ENCODE data around the gene ACKR1. TPM values are rescaled to one million over a fixed set of nuclear protein-coding genes. Genes with fewer than 3 reads are reported as not detected.

The ACKR1 gene
- total RNA-seq, 2 donors from 2014 or later = not detected

DNA sequence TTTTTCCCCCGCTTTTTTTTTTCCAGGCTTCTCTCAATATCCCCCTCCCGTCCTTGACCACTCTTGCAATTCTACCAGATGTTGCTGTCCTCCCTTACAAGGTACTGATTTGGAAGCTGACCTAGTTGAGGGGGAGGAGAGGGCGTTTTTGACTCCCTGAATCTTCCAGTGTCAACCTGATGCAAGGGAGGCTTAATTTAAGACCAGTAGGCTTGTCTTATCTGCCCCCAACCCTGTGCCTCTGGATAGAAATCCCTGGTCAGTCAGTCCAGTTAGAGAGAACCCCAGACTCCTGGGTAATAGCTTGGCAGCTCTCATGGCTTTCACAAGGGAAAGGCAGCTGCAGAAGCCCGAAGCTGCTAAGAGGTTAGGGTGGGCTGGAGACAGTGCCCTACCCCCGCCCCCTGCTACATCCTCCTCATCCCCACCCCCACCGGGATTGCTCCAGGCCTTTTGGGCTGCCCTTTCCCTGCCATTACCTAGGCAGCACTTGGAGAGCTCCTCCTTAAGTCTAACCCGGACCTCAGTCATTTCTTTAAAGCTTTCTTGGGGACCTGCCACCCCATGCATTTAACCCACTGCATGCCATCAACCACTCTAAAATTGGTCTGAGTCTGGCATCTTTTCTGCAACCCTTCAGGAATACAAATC, 3.6 kb downstream of the ACKR1 start:
- Mint-ChIP-seq H3K36me3 (no peaks in the 10 kb centered on the region), H3K9me3 (no peaks in the 10 kb centered on the region), H3K27ac (no peak overlapping the region)
- ATAC-seq = no peak
- no peak for DNase-seq (ENCODE audit: low spot score in 2 of 2)

GRCh38 chr1:159209061-159209460, 4.4 kb downstream of the ACKR1 start:
- no peaks in the 10 kb centered on the region for H3K9me3 Mint-ChIP-seq
- DNase-seq (ENCODE audit: low spot score in 2 of 2) (no peak), ATAC-seq (no peak)
- no peaks in the 10 kb centered on the region for H3K36me3 Mint-ChIP-seq
- no peak overlapping the region for H3K27ac Mint-ChIP-seq

GRCh38 chr1:159211331-159212136, 6.9 kb downstream of the ACKR1 start:
- Mint-ChIP-seq H3K27ac (no peak overlapping the region), H3K36me3 (no peaks in the 10 kb centered on the region), H3K9me3 (no peaks in the 10 kb centered on the region)
- DNase-seq (ENCODE audit: low spot score in 2 of 2) = peak in 1 of 2 donors; percentile 66
- peak in 1 of 2 donors; percentile 51 for ATAC-seq

GRCh38 chr1:159212596-159212995, 7.9 kb downstream of the ACKR1 start:
- no peak for ATAC-seq
- Mint-ChIP-seq H3K36me3 (no peaks in the 10 kb centered on the region), H3K9me3 (no peaks in the 10 kb centered on the region), H3K27ac (no peak overlapping the region)
- DNase-seq (ENCODE audit: low spot score in 2 of 2) = no peak

DNA sequence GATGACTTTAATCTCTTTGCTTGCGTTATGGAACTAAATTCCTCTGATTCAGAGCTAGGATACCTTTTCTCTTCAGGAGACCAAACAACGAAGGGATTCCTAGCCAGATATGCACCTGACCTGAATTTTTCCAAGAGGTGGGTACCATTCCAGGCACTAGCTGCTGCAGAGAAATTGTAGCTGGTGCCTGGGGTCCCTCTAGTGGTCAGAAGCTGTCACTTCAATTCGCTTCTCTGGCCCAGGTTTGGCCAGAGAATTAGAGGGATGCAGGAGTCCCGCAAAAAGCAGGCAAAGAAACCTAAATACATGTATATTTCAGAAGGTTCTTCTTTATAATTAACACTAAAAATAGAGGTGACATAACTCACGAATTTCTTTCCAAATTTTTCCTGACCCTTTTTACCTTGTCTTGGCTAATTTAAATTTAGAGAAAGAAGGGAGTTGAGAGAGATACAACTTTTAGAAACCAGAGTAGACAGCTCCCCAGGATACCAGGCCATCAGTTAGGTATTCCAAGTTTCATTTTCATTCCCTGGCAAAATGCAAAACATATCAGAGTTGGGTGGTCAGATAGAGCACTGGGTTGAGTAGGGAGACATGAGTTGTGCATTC, 9.6 kb downstream of the ACKR1 start:
- Mint-ChIP-seq H3K36me3 (no peaks in the 10 kb centered on the region), H3K27ac (no peak overlapping the region), H3K9me3 (no peaks in the 10 kb centered on the region)
- peak in 1 of 2 donors; percentile 56 for ATAC-seq
- no peak for DNase-seq (ENCODE audit: low spot score in 2 of 2)

DNA sequence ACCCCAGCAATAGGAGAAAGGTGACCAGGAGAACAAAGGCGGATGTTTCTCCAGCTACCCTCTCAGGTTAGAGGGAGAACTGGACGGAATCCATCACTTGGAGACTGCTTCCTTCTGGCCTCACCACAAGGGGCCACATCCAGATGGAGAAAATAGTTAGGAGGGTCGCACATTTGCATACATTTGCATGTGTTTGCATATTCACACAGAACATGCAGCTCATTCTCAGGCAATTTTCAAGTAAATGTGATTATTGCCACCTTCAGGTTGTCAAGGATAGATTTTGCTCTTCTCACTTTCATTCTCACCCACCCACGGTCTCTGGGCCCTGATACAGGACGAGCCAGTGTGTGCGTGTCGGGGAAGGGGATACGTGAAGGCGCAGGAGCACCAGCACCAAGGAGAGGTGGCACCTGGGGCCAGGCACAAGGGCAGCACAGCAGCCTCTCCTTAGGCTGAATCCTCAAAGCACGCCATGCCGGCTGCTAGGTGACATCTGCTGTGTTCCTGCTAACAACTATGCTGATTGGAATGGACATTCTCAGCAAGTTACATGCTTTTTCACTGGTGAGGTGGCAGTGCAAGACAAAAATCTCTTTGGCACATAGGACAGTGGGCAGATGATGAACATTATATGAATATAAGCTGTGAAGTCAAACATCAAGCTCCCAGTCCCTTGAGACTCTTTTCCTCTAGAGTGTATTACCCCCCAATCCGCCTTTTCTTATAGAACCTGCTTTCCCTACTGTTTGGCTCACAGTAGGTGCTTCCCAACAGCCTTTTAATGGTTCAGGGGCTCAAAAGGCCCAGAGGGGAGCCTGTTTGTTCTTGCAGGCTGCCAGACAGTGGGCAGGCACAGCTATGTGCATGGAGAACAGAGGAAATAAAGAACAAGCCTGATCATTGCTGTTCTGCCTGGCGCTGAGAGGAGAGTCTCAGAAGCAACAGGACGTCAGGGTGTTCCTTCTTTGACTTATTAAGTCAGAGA, 14.3 kb downstream of the ACKR1 start:
- H3K27ac Mint-ChIP-seq = no peak overlapping the region
- DNase-seq (ENCODE audit: low spot score in 2 of 2) (no peak), ATAC-seq (no peak)
- no peaks in the 10 kb centered on the region for H3K36me3 Mint-ChIP-seq
- no peaks in the 10 kb centered on the region for H3K9me3 Mint-ChIP-seq

DNA sequence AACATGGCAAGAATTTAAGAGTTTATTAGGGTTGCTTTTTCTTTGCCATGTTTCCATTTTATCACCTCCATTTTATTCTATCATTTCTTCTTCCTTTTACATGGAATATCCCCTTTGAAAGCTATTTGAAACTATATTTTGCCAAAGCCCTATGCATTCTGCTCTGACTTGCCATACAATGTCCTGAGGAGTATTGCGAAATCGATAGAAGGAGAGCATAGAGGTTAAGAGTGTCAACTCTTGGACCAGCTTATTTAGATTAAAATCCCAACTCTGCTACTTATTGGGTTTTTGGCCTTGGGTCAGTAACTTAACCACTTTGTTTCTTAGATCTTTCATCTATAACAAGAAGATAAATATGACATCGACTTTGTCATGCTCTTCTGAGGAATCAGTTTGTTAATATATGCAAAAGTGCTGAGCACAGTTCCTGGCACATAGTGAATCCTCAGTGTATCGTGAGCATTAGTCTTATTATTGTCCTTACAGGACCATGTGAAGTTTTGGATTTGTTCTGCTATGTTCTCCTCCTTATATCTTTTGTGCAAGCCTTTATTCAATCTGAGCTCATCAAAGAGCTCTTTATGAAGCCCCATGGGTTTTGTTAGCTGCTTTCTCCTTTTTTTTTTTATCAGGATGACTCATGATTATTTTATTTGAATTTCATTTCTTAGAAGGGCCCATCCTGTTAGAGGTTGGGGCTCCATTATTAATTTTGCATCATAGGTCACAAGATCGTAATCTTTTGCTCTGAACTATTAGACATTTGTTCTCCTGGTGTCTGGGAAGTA, 17.6 kb downstream of the ACKR1 start:
- no peaks in the 10 kb centered on the region for H3K9me3 Mint-ChIP-seq
- DNase-seq (ENCODE audit: low spot score in 2 of 2) = no peak
- H3K27ac Mint-ChIP-seq = no peak overlapping the region
- H3K36me3 Mint-ChIP-seq = no peaks in the 10 kb centered on the region
- ATAC-seq = no peak

- H3K36me3 Mint-ChIP-seq = no peaks in the 10 kb centered on the region
- no peaks in the 10 kb centered on the region for H3K9me3 Mint-ChIP-seq
- ATAC-seq (no peak), DNase-seq (ENCODE audit: low spot score in 2 of 2) (no peak)
- H3K27ac Mint-ChIP-seq = no peak overlapping the region
Measured at GRCh38 chr1:159223004-159223403, 18.3 kb downstream of the ACKR1 start.

DNA sequence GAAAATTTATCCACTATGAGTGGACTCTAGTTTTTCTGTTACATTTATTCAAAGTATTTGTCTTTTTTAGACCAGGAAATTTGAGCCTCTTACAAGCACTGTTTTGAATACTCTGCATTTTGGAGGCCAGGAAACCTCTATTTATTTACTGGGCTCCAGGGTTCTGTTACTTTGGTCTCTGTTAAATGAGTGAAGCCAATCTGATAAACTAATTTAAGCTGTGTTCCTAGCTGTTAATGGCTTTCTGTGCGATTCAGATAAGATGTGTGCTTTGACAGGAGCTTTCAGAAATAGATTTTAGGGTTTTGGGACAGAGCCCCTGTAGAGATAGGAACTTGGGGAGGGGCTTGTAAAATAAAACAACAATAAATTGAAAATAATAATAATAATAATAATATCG, 23.9 kb downstream of the ACKR1 start:
- DNase-seq (ENCODE audit: low spot score in 2 of 2) = no peak
- Mint-ChIP-seq H3K27ac (no peak overlapping the region), H3K9me3 (no peaks in the 10 kb centered on the region)

DNA sequence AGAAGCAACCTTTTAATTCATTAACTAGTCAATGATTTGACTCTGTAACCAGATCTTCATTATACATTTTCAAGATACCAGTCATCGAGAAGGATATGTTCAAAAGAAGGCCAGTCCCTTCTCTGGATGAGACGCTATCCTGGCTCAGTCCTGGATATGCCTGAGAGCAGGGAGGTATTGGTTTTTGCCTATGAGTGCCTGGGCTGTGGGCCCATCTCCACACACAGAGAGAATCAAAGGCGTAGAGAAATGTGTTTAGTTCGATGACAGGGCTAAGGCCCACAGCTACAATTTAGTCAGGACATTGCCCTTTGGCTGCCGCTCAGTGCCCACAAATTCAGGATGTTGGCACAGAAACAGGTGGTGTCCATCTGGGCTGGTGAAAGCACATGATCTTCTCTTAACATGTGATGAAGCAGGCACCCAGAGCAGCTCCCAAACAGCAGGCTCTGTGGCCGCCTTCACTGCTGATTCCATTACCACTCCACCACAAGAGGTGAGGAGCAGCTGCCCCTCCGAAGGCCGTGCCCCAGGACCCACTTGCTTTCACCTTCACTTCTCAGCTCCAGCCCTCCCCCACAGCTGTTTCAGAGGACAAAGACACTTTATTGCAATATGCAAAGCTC, 24.7 kb downstream of the ACKR1 start:
- Mint-ChIP-seq H3K36me3 (no peaks in the 10 kb centered on the region), H3K27ac (no peak overlapping the region), H3K9me3 (no peaks in the 10 kb centered on the region)
- DNase-seq (ENCODE audit: low spot score in 2 of 2) = no peak
- no peak for ATAC-seq

More for the DNA sequence above, 23.9 kb downstream of the ACKR1 start:
- no peak for ATAC-seq
- no peaks in the 10 kb centered on the region for H3K36me3 Mint-ChIP-seq

GRCh38 chr1:159229896-159230295, 25.2 kb downstream of the ACKR1 start:
- DNase-seq (ENCODE audit: low spot score in 2 of 2) = no peak
- Mint-ChIP-seq H3K27ac (no peak overlapping the region), H3K9me3 (no peaks in the 10 kb centered on the region), H3K36me3 (no peaks in the 10 kb centered on the region)
- no peak for ATAC-seq

DNA sequence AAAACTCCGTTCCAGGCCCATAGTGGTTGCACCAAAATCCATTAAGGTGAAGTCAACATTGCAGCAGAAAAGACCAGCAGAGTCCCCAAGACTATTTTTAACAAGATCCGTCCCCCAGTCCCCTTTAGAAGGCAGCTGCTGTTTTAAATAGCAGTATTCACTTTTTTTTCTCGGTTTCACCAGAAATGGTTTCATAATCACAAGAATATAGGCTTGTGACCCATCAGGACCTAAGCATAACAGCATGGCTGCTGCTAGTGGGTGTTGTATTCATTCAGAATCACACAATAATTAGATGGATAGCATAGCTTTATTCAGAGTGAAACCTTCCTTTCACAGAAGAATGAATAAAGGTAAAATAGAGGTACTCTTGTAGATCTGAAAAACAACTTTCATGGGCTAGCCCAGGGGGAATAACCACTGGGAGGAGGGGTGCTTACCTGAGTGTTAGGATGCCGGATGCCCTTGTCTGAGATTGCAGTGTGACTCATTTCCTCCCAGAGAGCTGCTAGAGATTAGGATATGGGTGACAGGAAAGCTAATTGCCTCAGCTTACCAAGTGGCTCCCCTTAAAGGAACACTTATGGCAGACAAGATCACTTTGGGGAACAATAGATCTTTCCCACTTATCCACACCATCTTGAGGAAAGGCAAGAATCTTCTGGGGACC, 35.0 kb downstream of the ACKR1 start:
- ATAC-seq = peak in 1 of 2 donors; percentile 35
- no peak overlapping the region for H3K27ac Mint-ChIP-seq
- H3K9me3 Mint-ChIP-seq = peaks cover 0 to 7% of the 10 kb centered on the region in 2 donors
- H3K36me3 Mint-ChIP-seq = no peaks in the 10 kb centered on the region
- DNase-seq (ENCODE audit: low spot score in 2 of 2) = no peak

DNA sequence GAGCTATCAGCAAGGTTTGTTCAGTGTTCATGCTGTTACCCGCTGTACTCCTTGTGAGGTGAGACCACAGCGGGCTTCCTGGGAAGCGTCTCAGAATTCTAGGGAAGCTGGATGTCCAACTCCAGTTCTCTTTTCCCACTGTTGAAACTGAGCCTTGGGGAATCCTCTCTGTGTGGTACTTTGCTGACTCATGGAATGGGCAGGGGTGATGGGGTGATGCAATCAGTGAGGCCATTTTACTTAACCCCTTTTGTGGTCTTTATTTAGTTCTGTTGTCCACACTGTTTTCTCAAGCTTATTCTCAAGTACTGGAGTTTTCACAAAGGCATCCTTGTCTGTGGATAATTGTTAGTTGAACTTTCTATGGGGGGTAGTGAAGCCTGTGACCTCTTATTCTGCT, 42.6 kb downstream of the ACKR1 start:
- no peak for DNase-seq (ENCODE audit: low spot score in 2 of 2)
- H3K36me3 Mint-ChIP-seq = peaks cover 0 to 16% of the 10 kb centered on the region in 2 donors
- ATAC-seq = no peak
- H3K27ac Mint-ChIP-seq = no peak overlapping the region
- H3K9me3 Mint-ChIP-seq = peaks cover 4 to 13% of the 10 kb centered on the region in 2 donors

DNA sequence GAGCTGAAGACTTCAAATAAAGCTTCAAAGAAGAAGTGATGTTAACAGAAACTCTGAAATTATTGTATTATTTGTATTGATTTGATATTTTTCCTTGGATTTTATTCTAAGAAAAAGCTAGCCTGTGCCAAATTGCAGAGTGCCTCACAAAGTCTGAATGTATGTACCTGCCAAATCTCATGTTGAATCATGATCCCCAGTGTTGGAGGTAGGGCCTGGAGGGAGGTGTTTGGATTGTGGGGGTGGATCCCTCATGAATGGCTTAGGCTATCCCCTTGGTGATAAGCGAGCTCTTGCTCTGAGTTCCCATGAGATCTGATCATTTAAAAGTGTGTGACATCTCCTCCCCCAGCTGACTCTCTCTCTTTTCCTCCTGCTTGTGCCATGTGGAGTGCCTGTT, 43.6 kb downstream of the ACKR1 start:
- Mint-ChIP-seq H3K27ac (no peak overlapping the region), H3K36me3 (peaks cover 0 to 16% of the 10 kb centered on the region in 2 donors), H3K9me3 (peaks cover 4 to 13% of the 10 kb centered on the region in 2 donors)
- ATAC-seq (no peak), DNase-seq (ENCODE audit: low spot score in 2 of 2) (no peak)

- no peak for DNase-seq (ENCODE audit: low spot score in 2 of 2)
- H3K27ac Mint-ChIP-seq = no peak overlapping the region
- peaks cover 0 to 16% of the 10 kb centered on the region in 2 donors for H3K36me3 Mint-ChIP-seq
- peaks cover 0 to 13% of the 10 kb centered on the region in 2 donors for H3K9me3 Mint-ChIP-seq
- no peak for ATAC-seq
Measured at GRCh38 chr1:159250638-159251216, 46.1 kb downstream of the ACKR1 start.
